Measurements from ENCODE around the gene ZNF543. TPM values are rescaled to one million over a fixed set of nuclear protein-coding genes. Genes with fewer than 3 reads are reported as not detected.
A peak's percentile ranks its signal among the peaks of the same experiment; 100 is the strongest.

The ZNF543 gene
- total and polyA plus RNA-seq, 2 of the 8 experiments (the other 6 are each of a cell fraction or from before 2014, with no cell fraction given): 1.8 to 9.0 TPM

DNA sequence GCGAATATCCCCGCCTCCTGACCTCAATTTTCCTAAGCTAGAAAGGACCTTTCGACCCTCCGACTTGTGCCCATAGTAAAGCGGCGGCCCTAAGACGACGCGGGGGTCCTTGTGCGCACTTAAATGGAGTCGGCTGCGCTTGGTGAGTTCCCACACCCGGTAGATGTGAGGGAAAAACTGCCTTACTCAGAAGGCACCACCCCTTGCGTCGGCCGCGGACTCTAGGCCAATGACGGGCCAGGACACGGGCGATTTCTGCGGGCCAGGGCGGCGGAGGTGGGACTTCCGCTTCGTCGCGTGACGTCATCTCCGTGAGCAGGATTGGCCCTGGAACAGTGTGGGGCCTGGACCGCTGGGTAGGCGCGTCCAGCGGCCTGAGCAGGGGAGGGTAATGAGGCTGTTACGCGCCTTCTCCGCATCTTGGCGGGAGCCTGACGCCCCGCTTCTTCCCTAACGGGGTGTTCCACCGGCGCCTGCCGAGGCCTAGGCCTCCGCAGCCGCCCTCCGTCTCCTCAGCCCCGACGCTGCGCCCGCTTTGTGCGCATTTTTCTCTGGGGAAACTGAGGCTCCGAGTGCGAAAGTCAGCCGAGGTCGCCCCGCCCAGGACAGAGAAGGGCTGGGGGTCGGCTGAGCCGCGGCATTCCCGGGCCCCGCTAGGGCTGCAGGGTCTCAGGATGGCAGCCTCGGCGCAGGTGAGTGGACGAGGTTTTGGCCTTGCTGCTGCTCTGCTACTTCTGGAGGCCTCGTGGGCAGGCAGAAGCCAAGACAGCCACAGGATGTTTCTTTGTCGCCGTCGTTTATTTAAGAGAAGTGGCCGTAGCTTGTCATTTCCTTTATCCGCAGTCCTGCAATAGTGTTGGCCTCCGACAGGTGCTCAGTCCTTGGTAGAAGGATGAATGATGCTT, at the start of gene ZNF543 (continued):
- TF ChIP-seq TEAD4 (IDR thresholded peaks at IDR 0.05; ENCODE audit: low read depth, low read length): no peak
- no peak for TF ChIP-seq SIX5 (IDR thresholded peaks at IDR 0.05; ENCODE audit: low read depth, low read length)
- TF ChIP-seq TAF7 (optimal IDR thresholded peaks at IDR 0.05; ENCODE audit: borderline replicate concordance, low read depth, low read length): peak; percentile 60
- no peak for TF ChIP-seq MAX (IDR thresholded peaks at IDR 0.05)
- TF ChIP-seq SP2 (IDR thresholded peaks at IDR 0.05; ENCODE audit: low read length): peak; percentile 24; the same call in 1 of the 2 replicates
- peak; percentile 97 for TF ChIP-seq PHF8 (conservative IDR thresholded peaks at IDR 0.05; ENCODE audit: low read depth, low read length)
- no peak for TF ChIP-seq TCF12 (IDR thresholded peaks at IDR 0.05; ENCODE audit: low read depth, low read length)
- peak; percentile 72; the same call in 1 of the 2 replicates for TF ChIP-seq TBP (IDR thresholded peaks at IDR 0.05; ENCODE audit: low read depth, low read length)
- TF ChIP-seq BRCA1 (IDR thresholded peaks at IDR 0.05; ENCODE audit: low read depth, low read length): no peak; the same call in 1 of the 2 replicates
- TF ChIP-seq SAP30 (IDR thresholded peaks at IDR 0.05; ENCODE audit: insufficient read depth, insufficient replicate concordance, low read length): peak; percentile 62
- TF ChIP-seq EGR1 (IDR thresholded peaks at IDR 0.05; ENCODE audit: borderline replicate concordance, low read depth, low read length): no peak
- TF ChIP-seq ASH2L (IDR thresholded peaks at IDR 0.05; ENCODE audit: low read length): peak; percentile 68
- TF ChIP-seq CTBP2 (IDR thresholded peaks at IDR 0.05; ENCODE audit: borderline replicate concordance, insufficient read depth, insufficient read length, low read length): no peak

All from H1 (cell line).